ENCODE measurements around the gene SLC25A47. TPM values are rescaled to one million over a fixed set of nuclear protein-coding genes. Genes with fewer than 3 reads are reported as not detected.
"Not testable (repeated sequence)": the region's sequence is repeated elsewhere in the genome, so short reads cannot be mapped to it uniquely, and the experiment has no call there.

Gene SLC25A47
- total RNA-seq, 1 donor = not detected

DNA sequence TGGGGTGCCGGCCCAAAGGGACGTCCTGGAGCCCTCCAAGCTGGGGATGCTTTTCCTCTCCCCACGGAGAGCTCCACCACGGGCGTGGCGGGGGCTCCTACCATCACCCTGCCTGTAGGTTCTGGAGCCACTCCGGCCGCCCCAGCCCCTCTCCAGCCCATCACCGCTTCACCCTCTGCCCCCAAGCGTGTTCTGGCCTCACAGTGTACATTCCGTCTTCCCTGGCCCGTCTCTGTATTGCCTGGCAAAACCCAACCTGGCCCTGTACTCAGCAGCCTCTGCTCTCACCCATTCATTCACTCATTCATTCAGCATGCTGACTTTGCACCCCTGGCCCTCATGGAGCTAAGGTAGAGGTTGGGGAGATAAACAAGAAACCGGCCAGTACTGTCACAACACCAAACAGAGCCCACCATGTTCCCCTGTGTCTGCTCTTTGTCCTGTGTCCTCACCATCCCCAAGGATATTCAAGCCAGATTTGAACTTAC lies 37.2 kb upstream of the SLC25A47 start:
- no peak for TF ChIP-seq CTCF (IDR thresholded peaks at IDR 0.05; ENCODE audit: insufficient read depth, low read length)
- no peak for DNase-seq (ENCODE audit: low read depth)
- peak overlapping the region; percentile 75 for H3K4me3 ChIP-seq (ENCODE audit: low read depth, low read length)

DNA sequence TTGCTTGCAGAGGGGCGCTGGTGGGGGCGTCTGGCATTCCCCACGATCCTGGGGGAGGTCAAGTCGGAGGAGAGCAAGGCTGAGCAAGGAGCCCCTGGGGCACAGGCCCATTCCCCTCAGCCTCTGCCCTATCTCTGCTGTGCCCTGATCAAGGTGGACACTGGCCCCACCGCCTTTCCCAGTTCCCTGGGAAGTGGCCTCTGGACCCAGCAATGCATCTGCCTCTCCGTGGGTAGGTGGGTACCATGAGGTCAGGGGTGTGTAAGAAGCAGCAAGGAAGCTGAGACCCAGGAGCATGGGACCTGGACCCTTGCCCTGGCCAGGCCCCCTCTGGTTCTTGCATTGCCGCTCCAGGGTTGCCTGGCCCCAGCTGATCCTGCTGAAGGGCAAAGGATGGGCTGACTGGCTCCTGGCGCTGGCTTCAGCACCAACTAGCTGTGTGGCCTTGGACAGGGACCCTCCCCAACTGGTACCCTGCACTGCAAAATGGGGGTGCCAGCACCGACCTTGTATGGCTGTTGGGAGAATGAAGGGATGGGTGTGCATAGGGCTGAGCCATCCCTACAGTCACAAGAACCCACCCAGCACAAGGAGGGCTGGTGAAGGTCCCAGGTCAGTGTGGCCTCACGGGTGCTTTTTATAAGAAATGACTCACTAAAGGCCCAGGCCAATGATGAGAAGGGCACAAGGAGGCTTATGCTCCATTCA lies 36.5 kb upstream of the SLC25A47 start:
- H3K4me3 ChIP-seq (ENCODE audit: low read depth, low read length) = no peak overlapping the region
- no peak for TF ChIP-seq CTCF (IDR thresholded peaks at IDR 0.05; ENCODE audit: insufficient read depth, low read length)
- DNase-seq (ENCODE audit: low read depth) = no peak

DNA sequence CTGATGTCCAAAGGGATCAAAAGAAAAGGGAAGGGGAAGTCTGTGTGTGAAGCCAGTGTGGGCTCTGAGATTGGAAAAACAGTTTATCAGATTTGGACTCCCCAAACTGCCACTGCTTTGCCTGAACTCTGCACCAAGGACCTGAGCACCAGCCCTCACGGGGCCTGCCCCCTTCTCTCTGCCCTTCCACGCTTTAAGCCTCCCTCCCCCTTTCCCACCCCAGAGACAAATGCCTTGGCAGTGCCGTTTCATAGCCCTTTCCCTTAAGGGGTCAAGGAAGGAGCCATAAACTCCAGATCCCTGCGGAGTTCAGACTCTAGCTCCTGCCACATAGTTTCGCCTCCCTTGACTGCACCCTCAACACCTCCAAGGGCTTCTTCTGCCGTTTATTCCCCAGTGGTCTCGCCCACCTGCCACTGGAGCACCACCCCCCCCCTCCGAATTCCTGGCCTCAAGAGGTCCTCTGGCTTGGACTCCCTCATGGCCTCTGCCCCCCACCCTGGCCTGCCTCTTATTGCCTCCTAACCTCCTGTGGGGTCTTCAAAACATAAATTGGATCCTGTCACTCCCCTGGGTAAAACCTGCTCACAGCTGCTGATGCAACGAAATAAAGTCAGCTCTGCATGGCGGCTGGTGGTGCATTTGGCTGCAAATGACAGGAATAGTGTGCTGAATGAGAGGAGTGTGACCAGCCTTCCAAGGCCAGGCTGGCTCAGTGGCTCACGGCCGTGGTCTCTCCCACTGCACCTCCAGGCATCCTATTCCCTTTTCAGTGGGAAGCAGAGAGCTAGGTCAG lies 35.7 kb upstream of the SLC25A47 start:
- no peak for DNase-seq (ENCODE audit: low read depth)
- no peak for TF ChIP-seq CTCF (IDR thresholded peaks at IDR 0.05; ENCODE audit: insufficient read depth, low read length)
- H3K4me3 ChIP-seq (ENCODE audit: low read depth, low read length) = no peak overlapping the region

DNA sequence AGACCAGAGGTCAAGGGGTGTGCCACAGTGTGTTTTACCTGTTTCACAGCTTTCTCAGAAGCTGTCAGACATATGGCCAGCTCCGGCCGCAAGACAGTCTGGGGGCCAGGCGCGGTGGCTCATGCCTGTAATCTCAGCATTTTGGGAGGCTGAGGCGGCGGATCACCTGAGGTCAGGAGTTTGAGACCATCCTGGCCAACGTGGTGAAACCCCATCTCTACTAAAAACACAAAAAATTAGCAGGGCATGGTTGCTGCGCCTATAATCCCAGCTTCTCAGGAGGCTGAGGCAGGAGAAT lies 35.2 kb upstream of the SLC25A47 start:
- not testable (repeated sequence) for H3K4me3 ChIP-seq (ENCODE audit: low read depth, low read length); DNase-seq (ENCODE audit: low read depth)

GRCh38 chr14:100288382-100289185 lies 34.6 kb upstream of the SLC25A47 start:
- no peak overlapping the region for H3K4me3 ChIP-seq (ENCODE audit: low read depth, low read length)
- no peak for TF ChIP-seq CTCF (IDR thresholded peaks at IDR 0.05; ENCODE audit: insufficient read depth, low read length)
- DNase-seq (ENCODE audit: low read depth) = peak; percentile 54

DNA sequence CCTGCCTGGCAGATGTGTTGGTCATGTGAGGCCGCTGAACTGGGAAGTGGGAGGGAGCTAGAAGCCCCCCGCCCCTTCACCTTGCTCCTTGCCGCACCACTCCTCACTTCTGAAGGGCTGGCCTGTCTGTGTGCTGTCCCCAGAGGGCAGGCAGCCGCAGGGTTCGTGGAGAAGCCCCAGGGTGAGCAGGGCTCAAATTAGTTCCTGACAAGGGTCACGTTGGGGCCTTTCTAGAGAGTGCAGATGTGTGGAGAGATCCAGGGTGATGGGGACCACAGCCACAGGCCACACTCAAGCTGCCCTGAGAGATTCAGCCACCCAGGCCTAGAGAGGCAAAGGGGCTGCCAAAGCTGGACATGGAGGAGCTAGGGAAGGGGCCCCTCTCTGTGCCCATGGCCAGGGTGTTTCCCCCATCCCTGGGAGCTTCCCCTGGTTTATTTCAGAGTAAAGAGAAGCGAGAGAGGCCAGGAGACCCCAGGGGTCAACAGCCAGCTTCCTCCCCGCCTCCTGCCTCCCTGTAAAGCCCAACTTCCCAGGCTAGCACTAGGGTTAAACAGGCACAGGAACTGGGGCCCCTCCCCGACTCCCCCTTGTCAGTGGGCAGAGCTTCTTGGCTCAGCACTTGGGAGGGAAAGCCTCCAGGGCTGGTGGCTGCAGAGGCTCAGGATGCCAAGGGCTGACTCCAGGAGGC lies 33.1 kb upstream of the SLC25A47 start:
- no peak overlapping the region for H3K4me3 ChIP-seq (ENCODE audit: low read depth, low read length)
- no peak for DNase-seq (ENCODE audit: low read depth)
- TF ChIP-seq CTCF (IDR thresholded peaks at IDR 0.05; ENCODE audit: insufficient read depth, low read length) = no peak
